ENCODE data around the gene SLC13A5. TPM values are rescaled to one million over a fixed set of nuclear protein-coding genes. Genes with fewer than 3 reads are reported as not detected.
A peak's percentile ranks its signal among the peaks of the same experiment; 100 is the strongest.
"Not testable (repeated sequence)": the region's sequence is repeated elsewhere in the genome, so short reads cannot be mapped to it uniquely, and the experiment has no call there.

Gene SLC13A5
- total RNA-seq, 1 donor from 2014 or later: 0.26 TPM

- DNase-seq (ENCODE audit: low read depth in 2 of 2): no peak
Measured at GRCh38 chr17:6711081-6711674, 2.0 kb downstream of the SLC13A5 start.

GRCh38 chr17:6710317-6710716 lies 2.9 kb downstream of the SLC13A5 start:
- DNase-seq (ENCODE audit: low read depth in 2 of 2): peak in 1 of 2 donors; percentile 17

- DNase-seq (ENCODE audit: low read depth in 2 of 2): no peak
Measured at GRCh38 chr17:6708357-6708961, 4.7 kb downstream of the SLC13A5 start.

GRCh38 chr17:6706996-6707395 lies 6.2 kb downstream of the SLC13A5 start:
- no peak for DNase-seq (ENCODE audit: low read depth in 2 of 2)

- no peak for DNase-seq (ENCODE audit: low read depth in 2 of 2)
Measured at GRCh38 chr17:6706499-6706898, 6.7 kb downstream of the SLC13A5 start.

GRCh38 chr17:6704470-6705052 lies 8.6 kb downstream of the SLC13A5 start:
- DNase-seq (ENCODE audit: low read depth in 2 of 2): no peak

GRCh38 chr17:6703751-6704150 lies 9.4 kb downstream of the SLC13A5 start:
- DNase-seq (ENCODE audit: low read depth in 2 of 2): no peak

GRCh38 chr17:6702567-6703215 lies 10.5 kb downstream of the SLC13A5 start:
- no peak for DNase-seq (ENCODE audit: low read depth in 2 of 2)

- DNase-seq (ENCODE audit: low read depth in 2 of 2): peak in 1 of 2 donors; percentile 17
Measured at GRCh38 chr17:6701719-6702118, 11.4 kb downstream of the SLC13A5 start.

GRCh38 chr17:6700948-6701307 lies 12.2 kb downstream of the SLC13A5 start:
- DNase-seq (ENCODE audit: low read depth in 2 of 2): no peak

- no peak for DNase-seq (ENCODE audit: low read depth in 2 of 2)
Measured at GRCh38 chr17:6699997-6700947, 12.9 kb downstream of the SLC13A5 start.

GRCh38 chr17:6698004-6698403 lies 15.2 kb downstream of the SLC13A5 start:
- no peak for DNase-seq (ENCODE audit: low read depth in 2 of 2)

- DNase-seq (ENCODE audit: low read depth in 2 of 2): no peak
Measured at GRCh38 chr17:6696906-6697305, 16.3 kb downstream of the SLC13A5 start.

GRCh38 chr17:6695565-6695964 lies 17.6 kb downstream of the SLC13A5 start:
- no peak for DNase-seq (ENCODE audit: low read depth in 2 of 2)

GRCh38 chr17:6695051-6695450 lies 18.1 kb downstream of the SLC13A5 start:
- DNase-seq (ENCODE audit: low read depth in 2 of 2): no peak

GRCh38 chr17:6691958-6692357 lies 21.2 kb downstream of the SLC13A5 start:
- not testable (repeated sequence) for DNase-seq (ENCODE audit: low read depth in 2 of 2)

- no peak for DNase-seq (ENCODE audit: low read depth in 2 of 2)
Measured at GRCh38 chr17:6691546-6691945, 21.6 kb downstream of the SLC13A5 start.

- no peak for DNase-seq (ENCODE audit: low read depth in 2 of 2)
Measured at GRCh38 chr17:6690641-6691040, 22.5 kb downstream of the SLC13A5 start.

GRCh38 chr17:6688944-6689343 lies 24.2 kb downstream of the SLC13A5 start:
- DNase-seq (ENCODE audit: low read depth in 2 of 2): no peak

GRCh38 chr17:6686026-6686425 lies 27.1 kb downstream of the SLC13A5 start:
- DNase-seq (ENCODE audit: low read depth in 2 of 2): no peak

- DNase-seq (ENCODE audit: low read depth in 2 of 2): no peak
Measured at GRCh38 chr17:6684881-6685767, 28.0 kb downstream of the SLC13A5 start.
